HG03108 (cell line): ENCODE data around the gene RTCA.
"Not testable (repeated sequence)": the region's sequence is repeated elsewhere in the genome, so short reads cannot be mapped to it uniquely, and the experiment has no call there.

Experiments used
- ATAC-seq: cut with Tn5 transposase; IDR thresholded peaks from one replicate; pipeline ENCODE4 v1.9.1; 2021; ENCODE audit warnings: moderate library complexity; ENCODE audit not compliant: unreplicated experiment

The RTCA gene

GRCh38 chr1:100305954-100306353 lies 39.9 kb downstream of the RTCA start:
- ATAC-seq = no peak

- no peak for ATAC-seq
These were observed 40.8 kb downstream of the RTCA start for GRCh38 chr1:100306735-100307313.

DNA sequence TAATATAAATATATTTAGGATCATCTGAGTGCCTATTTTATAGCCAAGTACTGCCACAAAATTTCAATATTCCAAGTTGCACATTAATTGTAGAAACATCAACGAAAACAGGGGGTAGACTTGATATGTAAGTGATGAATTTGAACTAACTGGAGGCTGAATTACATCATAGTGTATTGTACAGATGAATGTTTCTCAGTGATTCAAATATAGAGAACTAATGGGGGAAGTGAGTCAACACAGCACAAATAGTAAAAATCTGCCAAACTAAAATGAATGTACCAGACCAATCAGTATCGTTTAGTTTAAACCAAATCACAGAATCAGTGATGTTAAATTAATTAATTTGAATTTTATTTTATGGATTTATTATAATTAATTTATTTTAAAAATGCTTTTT lies 42.8 kb downstream of the RTCA start:
- no peak for ATAC-seq

DNA sequence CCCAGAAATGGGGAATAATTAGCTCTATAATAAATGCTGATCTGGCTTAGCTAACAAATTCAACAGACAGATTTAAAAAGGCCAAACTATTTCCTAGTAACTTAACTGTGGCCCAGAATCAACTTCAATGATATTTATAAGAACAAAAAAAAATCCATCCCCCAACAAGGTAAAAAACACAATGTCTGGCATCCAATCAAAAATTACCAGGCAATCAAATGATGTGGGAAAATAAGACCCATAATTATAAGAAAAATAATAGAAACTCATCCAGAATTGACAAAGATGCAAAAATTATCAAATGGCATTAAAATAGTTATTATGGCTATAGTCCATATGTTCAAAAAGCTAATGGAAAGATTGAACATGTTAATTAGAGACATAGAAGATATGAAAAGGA lies 43.8 kb downstream of the RTCA start:
- no peak for ATAC-seq

DNA sequence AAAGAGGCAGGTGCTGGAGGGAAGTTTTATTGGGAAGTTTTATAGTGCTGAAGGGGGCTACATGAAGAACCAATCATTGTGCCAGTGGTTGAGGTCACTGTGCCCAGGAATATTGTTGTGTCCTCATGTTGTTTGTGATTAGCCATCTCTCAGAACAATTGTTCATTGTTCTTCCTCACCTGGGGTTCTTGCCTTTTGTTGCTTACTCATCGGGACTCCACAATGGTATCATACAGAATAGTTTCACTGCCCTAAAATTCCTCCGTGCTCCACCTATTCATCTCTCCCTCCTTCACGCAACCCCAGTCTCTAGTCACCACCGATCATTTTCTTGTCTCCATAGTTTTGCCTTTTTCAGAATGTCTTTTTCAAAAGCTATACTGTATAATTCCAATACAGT lies 47.4 kb downstream of the RTCA start:
- ATAC-seq = no peak

DNA sequence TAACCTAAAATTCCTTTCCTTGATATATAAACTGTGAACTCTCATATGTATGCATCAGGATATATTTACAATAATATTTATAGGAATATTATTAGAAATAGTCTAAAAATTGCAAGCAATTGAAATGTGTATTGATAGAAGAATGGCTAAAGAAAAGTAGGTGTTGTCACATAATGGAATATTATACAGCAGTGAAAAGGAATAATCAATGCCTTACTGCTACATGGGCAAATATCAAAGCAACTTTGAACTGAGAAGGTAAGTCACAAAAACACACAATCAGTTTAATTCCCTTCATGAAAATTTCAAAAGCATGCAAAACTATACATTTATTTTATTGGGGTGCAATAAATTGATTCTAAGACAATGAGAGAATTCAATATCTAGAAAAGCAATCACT lies 50.6 kb downstream of the RTCA start:
- no peak for ATAC-seq

DNA sequence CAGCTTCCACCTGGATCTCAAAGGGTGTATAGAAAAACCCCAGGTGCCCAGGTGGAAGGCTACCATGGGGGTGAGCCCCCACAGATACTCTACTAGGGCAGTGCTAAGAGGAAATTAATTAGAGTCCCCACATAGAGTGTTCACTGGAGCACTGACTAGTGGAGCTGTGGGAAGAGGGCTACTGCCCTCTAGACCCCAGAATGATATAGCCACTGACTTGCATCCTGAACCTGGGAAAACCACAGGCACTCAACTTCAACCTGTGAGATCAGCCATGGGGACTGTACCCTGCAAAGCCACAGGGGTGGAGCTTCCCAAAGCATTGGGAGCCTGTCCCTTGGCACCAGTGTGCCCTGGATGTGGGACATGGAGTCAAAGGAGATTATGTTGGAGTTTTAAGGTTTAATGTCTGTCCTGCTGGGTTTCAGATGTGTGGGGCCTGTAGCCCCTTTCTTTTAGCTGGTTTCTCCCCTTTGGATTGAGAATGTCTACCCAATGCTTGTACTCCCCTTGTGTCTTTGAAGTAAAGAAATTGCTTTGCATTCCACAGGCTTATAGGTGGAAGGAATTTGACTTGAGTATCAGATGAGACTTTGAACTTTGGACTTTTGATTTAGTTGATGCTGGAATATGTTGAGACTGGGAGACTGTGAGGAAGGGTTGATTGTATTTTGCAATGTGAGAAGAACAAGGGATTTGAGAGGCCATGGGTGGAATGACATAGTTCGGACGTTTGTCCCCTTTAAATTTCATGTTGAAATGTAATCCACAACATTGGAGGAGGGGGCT lies 54.5 kb downstream of the RTCA start:
- no peak for ATAC-seq

GRCh38 chr1:100321100-100321493 lies 55.1 kb downstream of the RTCA start:
- no peak for ATAC-seq

DNA sequence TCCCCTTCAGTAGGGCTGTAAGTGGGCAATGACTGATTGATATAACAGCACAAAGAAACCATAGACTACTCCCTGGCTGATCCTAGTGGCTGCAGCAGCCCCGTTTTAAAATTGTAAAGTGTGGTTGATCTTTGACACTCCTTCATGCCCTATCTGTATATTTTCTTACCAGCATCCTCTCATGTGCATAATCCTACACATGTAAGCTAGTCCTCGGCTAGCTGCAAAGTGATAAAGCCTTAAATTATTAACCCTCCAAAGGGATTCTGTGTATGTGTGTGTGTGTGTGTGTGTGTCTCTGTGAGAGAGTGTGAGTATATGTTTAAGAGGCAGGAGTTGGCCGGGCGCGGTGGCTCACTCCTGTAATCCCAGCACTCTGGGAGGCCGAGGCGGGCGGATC lies 55.5 kb downstream of the RTCA start:
- ATAC-seq = no peak

GRCh38 chr1:100322436-100323211 lies 56.6 kb downstream of the RTCA start:
- no peak for ATAC-seq

- ATAC-seq = no peak
These were observed 57.5 kb downstream of the RTCA start for GRCh38 chr1:100323419-100324106.

DNA sequence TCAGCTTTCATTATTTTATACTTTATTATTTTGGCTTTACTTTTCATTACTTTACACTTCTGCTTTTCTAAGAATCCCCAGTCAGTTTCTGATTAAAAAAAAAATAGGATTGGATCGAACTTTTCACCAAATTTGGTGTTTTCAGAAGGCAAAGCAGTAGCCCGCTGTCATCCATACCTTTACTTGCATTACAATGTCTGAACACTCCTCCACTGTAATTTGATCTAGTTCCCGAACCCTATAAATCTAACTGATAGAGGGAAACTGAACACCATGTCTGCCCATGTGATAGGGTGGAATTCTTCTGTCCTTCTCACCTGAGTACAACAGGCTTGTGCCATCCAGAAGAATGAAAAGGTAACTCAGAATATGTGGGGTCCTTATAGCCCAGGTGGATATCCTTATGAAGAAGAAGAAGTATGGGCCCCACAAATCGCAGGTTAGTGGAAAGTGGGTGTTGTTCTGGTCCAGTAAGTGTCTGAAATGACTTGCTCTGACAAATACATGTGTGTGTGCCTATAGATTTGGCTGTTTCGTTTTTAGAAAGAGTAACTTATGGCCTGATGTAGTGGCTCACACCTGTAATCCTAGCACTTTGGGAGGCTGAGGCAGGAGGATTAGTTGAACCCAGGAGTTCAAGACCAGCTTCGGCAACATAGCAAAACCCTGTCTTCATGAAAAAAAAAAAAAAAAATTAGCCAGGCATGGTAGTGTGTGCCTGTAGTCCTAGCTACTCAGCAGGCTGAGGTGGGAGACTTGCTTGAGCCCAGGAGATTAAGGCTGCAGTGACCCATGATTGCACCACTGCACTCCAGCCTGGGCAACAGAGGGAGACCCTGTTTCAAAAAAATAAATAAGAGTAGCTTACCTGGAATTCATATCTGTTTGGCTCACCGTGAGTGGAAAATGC lies 59.7 kb downstream of the RTCA start:
- ATAC-seq = no peak

DNA sequence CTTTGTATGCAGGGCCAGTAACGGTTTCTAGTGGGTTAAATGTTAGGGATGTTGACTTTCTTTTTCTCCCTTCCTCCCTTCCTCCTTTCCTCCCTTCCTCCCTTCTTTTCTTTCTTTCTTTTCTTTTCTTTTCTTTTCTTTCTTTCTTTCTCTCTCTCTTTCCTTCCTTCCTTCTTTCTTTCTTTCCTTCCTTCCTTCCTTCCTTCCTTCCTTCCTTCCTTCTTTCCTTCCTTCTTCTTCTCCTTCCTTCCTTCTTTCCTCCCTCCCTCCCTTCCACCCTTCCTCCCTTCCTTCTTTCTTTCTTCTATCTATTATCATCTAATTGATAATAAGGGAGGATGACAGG lies 60.3 kb downstream of the RTCA start:
- not testable (repeated sequence) for ATAC-seq

- no peak for ATAC-seq
These were observed 62.1 kb downstream of the RTCA start for GRCh38 chr1:100328133-100328532.

- ATAC-seq = not testable (repeated sequence)
These were observed 65.1 kb downstream of the RTCA start for GRCh38 chr1:100331146-100331545.

DNA sequence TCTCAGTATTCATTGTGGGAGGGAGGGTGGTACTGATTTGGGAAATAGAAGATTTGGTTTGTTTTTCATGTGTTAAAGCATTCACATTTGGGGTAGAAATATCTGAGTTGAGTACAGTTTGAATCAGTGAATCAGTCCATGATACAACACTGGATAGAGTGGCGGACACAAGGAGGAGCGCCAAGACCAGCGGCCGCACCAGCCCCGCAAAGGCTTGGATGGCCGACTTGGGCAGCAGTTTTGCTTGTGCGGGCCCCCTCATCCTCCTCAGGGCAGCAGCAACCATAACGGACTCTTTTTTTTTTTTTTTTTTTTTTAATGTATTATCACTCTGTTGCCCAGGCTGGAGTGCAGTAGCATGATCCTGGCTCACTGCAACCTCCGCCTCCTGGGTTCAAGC lies 66.3 kb downstream of the RTCA start:
- ATAC-seq = no peak

DNA sequence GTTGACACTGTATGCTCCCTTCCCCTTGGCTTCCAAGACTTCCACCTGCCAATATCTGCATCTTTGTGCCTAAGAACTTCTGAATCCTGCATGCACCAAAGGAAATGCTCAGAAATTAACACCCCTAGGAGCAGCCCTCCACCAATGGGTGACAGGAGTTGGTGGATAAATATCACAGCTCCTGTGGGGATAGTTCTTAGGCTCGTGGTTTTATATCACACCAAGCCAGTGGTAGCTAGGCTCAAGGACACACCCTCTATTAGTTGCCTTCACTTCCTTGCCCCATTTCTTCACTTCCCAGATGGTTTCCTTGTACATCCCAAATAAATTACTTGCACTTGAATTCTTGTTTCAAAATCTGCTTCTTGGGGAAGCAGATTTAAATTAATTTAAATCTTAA lies 69.4 kb downstream of the RTCA start:
- ATAC-seq = no peak

- not testable (repeated sequence) for ATAC-seq
These were observed 71.9 kb downstream of the RTCA start for GRCh38 chr1:100337878-100338277.

DNA sequence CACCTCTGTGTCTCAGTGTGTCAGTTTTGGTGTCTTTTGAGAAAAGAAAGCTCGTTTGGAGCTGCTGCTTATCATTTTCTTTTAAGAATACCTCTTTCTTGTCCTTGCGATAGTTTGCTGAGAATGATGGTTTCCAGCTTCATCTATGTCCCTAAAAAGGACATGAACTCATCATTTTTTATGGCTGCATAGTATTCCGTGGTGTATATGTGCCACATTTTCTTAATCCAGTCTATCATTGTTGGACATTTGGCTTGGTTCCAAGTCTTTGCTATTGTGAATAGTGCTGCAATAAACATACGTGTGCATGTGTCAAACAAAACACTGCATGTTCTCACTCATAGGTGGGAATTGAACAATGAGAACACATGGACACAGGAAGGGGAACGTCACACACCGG lies 73.7 kb downstream of the RTCA start:
- not testable (repeated sequence) for ATAC-seq

GRCh38 chr1:100340494-100340893 lies 74.5 kb downstream of the RTCA start:
- no peak for ATAC-seq
